Measurements from ENCODE around the gene HS1BP3.

Gene HS1BP3

DNA sequence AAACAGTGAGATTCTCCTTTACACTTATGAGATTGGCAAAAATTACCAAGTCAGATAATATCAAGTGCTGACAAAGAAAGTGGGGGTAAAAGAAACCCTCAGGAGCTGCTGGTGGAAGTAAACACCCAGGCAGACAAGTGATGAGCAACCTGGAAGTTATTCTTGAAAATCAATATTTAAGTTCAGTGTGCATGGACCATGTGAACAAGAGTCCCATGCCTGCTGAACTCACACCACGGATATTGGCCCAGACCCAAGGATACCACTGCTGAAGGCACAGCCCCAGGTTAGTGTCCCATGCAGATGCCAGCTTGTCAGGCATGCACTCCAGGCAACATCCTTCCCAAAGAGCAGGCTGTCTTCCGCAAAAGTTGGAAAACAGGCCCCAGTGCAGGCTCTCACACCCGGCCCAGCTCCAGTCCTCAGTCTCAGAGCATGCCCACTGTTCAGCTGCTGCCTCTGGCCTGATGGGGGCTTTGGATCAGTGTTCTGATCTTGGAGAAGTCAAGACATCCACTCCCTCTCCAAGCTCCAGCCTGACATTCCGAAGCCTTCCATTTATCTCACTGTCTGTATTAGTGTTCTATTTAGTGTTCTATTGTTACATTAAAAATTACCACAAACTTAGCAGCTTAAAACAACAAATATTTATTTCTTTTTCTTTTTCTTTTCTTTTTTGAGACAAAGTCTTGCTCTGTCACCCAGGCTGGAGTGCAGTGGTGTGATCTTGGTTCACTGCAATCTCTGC lies 70.0 kb downstream of the HS1BP3 start:
- DNase-seq = no peak

DNA sequence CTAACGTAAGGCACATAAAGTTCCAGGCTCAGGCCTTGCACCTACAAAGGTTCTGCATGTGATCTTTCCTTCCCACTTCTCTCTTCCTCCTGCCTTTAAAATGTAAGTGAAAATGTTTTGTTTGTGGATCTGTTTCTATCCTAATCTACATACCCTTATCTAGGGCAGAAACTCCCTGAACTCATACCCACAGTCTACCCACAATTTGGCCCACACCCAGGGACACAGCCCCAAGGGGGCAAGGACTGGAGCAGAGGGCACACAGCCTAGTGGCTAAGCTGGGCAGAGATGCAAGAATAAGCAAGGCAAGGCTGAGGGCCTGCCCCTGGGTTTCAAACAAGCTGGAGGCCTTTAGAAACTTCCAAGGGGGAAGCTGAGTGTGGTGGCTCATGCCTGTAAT lies 71.0 kb downstream of the HS1BP3 start:
- peak; percentile 13 for DNase-seq

DNA sequence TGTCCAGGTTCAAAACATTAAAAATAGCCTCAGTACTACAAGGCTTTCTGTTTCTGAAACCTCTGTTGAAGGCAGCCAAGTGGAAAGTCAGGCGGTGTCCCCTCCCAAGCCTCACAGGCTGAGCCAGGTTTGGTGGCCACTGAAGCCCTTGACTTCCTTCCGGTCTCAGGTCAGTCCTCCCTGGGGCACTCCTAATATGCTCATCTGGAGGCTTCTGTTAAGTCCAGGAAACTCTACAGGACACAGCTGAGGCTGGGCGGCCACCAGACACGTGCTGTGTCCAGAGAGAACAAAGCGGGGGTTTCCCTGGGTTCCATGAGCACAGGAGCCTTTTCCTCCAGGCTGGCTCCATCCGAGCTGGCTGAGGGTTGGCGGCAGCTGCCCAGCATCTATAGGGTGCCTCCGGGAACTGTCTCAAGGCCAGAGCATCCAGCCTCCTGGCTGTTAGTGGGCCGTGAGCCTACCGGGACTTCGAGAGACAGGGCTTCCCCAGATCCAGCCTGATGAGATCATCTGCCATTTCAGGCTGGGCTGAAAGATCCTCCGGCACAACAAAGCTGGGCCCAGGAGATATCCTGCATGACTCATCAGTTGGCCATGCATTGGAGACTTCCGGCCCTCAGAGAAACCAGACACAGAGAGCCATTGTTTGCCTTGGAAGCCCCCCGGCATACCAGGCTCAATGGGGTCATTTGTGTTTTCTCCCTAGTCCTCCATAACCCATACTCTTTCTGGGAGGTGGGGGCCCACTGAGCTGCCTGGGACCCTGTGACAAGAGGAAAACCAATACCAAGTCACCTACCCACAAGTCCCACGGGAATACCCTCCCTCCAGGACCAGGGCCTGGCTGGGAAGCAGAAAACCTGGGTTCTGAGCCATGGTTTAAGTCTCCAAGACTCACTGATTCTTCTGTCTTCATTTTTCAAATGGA lies 71.7 kb downstream of the HS1BP3 start:
- no peak for DNase-seq

DNA sequence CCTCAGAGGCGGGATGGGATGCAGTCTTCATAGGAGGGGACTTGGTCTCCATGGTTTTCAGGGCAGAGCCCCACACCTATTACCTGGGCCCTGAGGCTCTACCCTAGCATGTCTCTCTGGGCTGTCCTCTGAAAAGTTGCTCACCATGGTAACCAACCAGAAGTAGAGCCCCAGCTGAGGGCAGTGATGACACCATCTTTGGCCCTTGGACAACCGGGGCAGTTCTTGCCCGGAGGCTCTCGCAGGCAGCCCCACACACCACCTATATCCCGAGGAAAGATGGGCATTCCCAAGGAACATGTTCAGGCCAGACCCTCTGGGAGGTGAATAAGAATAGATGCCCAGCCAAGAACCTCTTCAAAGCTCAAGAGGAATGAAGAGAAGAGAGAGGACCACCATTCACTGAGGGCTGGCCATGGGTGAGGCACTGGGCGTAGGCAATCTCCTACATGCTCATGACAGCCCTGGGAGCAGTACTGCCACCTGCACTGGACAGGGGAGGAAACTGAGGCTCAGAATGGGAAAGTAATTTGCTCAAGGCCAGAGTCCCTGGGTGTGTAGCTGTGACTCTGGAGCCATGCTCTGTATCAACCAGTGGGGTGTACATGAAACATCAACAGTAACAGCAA lies 72.5 kb downstream of the HS1BP3 start:
- no peak for DNase-seq

DNA sequence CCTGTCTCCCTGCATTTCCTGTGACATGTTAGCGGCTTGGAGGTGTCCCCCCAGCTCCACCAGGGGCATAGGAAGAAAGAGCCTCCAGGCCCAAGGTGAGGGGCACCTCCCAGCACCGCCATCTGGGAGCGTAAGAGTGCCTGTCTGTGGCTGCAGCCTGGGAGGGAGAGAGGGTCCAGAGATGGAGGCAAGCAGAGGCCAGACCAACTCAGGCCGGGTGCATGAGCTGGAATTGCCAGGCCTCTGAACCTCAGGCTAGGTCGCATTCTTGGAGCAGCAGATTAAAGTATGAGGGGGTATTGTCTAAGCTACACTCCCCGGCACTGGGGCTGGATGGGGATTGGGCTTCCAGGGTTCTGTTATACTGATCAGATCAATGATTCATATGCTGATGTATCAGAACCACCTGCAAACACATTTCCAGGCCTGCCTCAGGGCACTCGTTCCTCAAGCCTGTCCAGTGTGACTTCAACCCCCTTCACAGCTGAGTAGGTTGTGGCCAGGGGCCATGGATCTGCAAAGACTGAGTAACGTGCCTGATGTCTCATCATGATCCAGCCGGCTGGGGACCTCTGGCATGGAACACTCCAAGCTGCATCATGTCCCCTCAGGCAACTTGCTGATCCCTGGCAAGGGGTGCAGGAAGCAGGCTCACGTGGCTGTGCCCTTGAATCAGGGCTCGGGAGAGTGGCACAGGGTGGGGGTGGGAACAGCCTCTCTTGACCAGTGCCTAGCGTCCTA lies 73.2 kb downstream of the HS1BP3 start:
- DNase-seq = no peak

DNA sequence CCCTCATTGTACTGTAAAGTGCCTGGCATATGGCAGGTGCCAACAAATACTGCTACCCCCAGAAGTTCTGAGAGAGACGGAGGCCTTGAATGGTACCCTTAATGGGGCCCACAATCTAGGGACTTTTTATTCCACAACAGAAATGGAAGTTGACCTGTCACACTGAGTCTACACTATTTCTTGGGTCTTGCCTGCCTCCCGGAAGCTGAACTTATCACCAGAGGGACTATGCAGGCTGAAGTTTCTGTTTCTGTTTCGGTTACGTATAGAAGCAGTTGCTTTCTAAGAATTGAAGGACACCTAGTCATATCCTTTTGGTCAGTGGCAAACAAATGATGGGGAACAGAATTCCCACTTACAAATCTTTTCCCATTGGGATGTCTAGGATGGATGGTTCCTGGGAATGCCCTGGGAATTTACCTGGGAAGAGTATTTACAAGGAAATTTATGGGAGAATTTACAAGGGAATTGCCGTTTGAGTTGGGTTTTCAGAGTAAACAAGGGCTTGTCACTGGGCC lies 74.2 kb downstream of the HS1BP3 start:
- DNase-seq = no peak

DNA sequence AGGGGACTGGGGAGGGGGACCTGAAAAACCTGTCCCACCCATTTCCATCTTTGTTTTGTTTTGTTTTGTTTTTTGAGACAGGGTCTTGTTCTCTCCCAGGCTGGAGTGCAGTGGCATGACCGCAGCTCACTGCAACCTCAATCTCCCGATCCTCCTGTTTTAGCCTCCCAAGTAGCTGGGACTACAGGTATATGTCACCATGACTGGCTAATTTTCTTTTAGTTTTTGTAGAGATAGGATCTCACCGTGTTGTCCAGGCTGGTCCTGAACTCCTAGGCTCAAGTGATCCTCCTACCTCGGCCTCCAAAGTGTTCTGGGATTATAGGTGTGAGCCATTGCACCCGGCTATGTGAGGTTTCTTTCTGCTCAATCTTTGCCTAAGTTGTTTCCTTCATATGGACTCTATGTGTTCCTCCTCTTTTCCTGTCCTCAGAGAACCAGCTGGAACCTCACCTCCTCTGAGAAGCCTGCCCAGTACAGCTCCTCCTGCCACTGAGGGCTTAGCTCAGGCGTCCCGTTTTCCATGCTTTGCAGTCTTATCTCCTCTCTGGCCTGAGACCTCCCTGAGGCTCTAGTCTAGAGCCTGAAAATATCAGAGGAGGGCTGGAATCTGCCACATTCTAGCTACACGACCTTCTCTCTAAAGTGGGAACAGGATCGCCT lies 74.8 kb downstream of the HS1BP3 start:
- no peak for DNase-seq

DNA sequence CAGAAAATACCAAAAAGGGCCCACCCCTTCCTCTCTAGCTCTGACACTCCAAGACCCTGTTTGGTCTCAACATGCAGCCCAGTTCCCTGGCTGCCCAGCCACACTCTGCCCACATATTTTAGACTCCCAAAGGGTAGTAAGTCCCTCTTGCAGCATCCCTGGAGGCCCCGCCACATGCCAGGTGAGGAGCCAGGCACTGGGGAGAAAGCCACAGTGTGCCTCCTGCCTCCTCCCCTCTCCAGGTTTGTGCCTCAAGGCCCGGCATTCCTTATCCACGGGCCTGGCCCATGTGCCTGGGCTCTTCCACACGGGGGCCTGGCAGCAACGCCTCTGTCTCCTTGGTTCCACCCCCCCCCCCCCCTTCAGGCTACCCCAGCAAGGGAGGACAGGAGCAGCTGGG lies 75.5 kb downstream of the HS1BP3 start:
- DNase-seq = no peak

DNA sequence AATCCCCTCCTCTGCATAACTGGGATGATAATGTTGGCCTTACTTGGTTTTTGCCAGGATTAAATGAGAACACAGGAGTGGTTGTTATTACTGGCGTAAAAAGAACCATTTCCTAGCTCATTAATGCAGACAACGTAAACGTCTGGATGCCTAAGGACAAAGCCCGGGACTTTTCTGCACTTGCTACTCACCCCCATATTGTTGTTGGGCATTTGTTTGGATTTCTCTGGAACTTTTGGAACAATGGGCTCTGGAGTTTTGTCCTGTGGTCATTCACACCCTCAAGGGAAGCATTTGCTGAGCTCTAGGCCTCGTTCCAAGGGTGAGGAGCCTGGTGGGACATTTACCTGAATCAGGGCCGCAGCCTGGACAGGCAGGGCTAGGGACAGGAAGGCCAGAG lies 76.0 kb downstream of the HS1BP3 start:
- DNase-seq = no peak

DNA sequence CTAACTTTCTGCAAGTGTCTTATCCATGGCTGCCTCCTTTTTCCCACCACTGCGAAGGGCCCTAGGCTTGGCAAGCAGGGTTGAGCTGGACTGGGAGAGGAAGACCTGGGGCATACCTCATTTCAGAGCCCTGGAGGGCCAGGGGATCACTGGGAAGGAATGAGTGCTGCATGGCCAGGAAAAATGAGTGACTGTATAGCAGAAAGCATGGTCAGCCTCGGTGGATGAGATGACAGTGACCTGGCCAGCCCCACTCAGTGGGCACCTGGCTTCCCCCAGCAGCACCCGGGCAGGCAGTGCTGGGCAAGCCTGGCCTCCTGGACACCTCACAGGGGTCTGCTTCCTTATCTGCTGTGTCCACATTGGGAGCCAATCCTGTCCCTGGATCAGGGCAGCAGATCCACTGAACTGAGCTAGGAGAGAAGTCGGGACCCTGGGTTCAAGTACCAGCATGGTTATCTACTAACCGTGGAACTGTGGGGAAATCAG lies 76.4 kb downstream of the HS1BP3 start:
- no peak for DNase-seq

DNA sequence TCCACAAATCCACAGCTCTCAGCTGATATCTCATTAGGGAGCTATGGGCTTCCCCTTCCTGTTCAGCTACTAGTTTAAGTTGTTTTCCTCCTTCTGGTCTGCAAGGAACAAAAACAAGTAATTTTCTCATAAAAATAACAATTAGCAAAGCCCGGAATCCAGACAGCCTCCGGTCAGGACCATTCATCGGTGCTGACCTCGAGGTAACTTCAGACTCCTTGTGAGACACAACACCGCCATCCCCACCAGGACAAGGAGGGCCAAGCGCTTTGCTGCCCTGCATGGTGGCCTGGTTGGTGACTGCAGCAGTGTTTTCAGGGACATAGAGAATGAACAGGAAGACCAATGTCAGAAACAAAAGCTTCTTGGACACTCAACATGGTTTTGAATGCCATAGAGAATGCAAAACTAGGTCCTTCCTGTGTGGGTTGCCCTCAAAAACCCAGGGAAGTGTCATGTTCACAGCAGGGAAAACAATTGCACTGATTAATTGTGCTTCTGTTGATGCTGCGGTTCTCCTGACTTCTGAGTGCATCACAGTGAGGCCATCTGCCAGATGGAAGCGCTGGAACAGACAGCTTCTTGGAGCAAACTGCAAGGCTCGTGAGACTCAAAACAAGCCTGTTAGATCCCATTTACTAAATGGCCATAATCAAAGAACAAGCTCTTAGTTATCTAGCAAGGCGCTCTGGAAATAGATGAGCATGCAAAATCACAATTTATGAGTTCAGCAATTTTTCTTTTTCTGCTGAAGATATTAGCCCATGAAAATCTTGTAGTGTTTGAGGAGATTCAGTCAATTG lies 77.1 kb downstream of the HS1BP3 start:
- no peak for DNase-seq

DNA sequence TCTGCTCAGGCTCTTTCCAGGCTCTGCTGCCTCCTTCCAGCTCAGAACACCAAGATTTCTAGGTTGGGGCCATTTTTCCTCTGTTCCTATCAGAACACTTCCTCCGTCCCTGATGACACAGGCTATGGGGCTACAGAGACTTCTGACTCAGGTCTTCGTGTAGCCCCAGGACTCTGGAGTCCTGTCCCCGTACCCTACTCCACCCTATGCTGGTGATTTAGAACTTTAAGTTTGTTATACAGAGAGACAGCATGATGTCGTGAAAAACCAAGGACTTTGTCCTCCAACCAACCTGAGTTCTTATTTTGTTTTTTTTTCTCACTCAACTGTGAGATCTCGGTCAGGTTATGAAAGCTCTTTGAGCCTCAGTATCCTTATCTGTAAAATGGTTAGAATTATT lies 78.7 kb downstream of the HS1BP3 start:
- DNase-seq = no peak

DNA sequence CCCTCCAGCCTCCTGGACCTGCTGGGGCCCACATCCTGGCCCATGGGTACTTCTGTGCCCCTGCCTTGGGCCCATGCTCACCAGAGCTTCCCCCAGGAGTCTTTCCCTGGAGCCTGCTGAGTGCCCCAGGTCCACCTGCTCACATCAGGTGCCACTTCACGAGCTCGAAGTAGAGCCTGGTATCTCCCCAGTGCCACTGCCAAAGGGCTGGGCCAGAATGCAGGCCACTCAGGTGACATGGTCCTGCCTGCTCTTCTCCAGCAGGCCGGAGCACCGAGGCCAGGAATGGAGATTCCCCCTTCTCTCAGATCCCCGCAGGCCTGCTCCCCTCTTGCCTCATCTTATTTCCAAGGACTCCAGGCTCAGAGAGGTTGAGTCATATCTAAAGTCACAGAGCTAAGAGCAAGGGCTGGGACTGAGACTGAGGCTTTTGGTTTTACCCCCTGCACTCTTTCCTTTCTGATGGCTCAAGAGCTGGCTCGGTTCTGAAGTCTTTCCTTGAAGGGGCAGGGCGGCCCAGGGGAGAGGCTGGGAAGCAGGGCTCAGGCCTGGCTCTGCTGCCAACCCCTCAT lies 79.2 kb downstream of the HS1BP3 start:
- no peak for DNase-seq

DNA sequence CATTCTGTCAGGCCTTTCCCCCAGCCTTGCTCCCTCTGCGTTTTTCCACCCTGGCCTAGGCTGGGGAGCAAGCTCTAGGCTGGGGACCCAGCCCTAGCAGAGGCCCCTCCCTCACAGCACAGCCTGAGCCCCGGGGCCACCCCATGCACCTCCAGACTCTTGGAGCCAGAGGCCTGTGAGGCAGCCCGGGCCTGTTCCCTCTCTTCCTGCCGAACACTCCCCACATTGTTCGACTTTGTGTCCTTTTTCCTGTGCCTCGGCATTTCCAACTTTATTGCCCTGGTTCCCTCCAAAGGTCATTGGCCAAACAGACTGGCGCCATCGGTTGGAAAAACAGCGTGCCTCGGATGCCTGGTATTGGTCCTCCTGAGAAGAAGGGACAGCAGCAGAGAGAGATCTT lies 79.7 kb downstream of the HS1BP3 start:
- no peak for DNase-seq

DNA sequence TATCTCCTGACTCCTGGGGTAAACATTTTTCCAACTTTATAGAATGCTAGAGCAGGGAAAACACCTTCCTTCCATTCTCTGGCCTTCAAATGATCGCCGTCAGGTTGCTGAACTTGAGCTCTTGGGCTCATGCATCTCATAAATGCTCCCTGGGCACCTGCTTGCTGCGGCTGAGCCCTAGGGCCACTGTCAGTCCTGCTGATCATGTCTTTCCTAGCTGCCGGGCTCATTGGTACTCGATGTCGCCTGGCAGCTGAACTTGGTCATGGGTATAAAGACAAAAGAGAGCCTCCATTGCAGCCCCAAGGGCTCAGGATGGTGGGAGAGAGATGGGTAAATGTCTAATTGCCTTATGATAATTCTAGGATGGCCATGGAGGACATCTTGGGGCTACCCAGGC lies 80.6 kb downstream of the HS1BP3 start:
- DNase-seq = no peak

DNA sequence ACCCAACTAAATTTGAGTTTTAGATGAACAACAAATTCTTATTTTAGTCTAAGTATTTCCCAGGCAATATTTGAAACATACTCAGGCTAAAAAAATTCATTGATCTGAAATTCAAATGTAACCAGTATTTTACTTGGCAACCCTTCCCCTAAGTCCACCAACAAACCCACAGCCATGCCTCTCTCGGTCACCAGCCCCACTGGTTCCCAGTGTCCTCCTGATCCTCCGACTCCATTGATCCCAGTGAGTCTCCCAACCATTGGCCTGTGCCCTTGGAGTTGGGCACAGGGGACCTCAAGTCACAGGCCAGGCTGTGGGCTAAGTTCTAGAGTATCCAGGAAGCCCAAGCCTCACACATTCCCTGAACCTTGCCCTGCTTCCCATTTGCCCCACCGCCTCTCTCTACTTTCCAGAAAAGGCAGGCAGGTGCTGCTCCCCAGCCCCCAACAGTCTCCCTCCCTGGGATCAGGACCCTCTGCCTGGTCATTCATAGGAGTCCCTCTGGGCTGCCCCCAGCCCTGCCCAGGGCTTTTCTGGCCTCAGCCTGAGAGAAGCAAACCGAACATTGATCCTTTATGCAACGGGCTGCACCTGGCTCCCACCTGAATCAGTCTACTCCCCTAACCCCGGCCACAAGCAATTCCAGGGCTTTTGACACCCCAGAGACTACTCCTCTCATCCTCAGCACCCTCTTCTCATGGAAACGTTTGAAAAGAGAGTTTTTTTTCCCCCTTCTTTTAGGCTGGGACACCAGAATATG lies 81.3 kb downstream of the HS1BP3 start:
- no peak for DNase-seq

DNA sequence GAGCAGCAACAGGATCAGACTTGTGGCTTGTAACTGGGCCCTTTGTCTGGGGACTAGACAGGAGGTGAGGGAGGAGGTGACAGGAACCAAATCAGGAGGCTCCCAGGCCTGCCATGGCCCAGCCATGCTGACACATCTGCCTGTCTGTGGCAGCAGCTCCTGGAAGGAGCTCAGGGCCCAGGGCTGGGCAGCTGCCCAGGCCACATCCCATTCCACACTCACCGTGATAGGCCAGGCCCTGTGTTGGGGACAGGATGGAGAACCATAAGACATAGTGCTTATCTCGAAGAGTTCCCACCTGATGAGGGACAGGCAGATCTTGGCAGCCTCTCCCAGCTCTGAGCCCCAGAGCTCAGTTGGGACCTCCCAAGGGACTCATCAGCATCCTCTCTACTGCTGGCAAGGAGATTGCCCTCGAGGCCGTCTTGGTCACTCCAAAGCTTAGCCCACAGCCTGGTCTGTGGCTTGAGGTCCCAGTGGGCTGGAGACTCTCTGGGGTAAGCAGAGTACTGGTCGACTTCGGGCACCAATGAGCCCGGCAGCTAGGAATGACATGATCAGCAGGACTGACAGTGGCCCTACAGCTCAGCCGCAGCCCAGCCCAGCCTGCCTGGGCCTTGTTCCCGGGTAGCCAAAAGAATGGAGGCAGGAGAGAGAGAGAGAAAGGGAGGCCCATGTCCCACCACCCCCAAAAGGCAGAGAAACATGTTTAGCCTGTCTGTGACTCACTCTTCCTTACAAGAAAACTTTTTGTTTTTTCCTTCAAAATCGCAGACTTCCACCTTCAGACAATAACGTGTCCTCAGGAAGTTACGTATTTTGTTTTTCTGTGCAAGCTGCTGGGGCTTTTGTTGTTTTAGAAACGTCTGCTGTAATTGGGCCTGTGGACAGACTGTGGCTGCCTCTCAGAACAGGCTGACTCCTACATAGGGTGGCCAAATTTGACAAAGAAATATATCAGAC lies 82.1 kb downstream of the HS1BP3 start:
- DNase-seq = no peak

DNA sequence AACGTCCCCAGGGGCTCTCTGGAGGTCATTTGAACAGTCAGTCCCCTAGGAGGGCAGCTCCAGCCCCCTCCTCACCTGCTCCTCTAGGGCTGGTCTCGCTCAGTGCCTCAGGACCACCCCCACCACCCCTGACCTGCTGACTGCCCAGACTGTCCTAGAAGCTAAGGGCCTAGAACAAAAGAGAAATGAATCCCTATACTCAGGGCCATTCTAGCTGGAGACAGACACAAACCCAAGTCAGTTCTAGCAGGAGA lies 83.0 kb downstream of the HS1BP3 start:
- DNase-seq = no peak

All from GF-D8 (cell line).